K562 (cell line): ENCODE measurements around the gene OR5H6. TPM values are rescaled to one million over a fixed set of nuclear protein-coding genes. Genes with fewer than 3 reads are reported as not detected.

Source experiments
- ATAC-seq: fragments of 200-7000 bp; cut with Tn5 transposase; 3 replicates; pipeline ENCODE4 v1.9.1; 2020; ENCODE audit warnings: moderate library complexity
- Bru-seq: library from RNA; stranded (reverse); fragments of 400-500 nt; gene quantifications from one replicate; lab custom pipeline; 2021; lab: Mats Ljungman, UMichigan
- BruChase-seq, 2 experiments: library from RNA; stranded (reverse); fragments of 400-500 nt; gene quantifications; one replicate each; lab custom pipeline; 2021; lab: Mats Ljungman, UMichigan
- BruUV-seq: library from RNA; stranded (reverse); fragments of 400-500 nt; replicated peaks from 2 replicates; lab custom pipeline; 2021; lab: Mats Ljungman, UMichigan
- CTCF ChIA-PET: fragments of 300-600 bp; formaldehyde crosslinking; extraction: SDS; loops from one replicate; lab custom pipeline; 2021; ENCODE audit warnings: low intra/inter-chr PET ratio; lab: Yijun Ruan, JAX
- POLR2A ChIA-PET: fragments of 300-600, 350-650 bp; sonication (Branson Sonifier 250); formaldehyde crosslinking; extraction: SDS; loops from one replicate; lab custom pipeline; 2021; ENCODE audit warnings: antibody characterized with exemption, inconsistent platforms; lab: Yijun Ruan, JAX
- DNase-seq, 4 experiments: peaks; one replicate each; pipeline versions ENCODE4 v3.0.0 to v3.0.0-alpha.2; 2011 to 2018; ENCODE audit warnings: low spot score in 3 of 4, mixed read lengths in 3 of 4; ENCODE audit errors: extremely low read depth in 1 of 4
- FAIRE-seq: peaks from 2 replicates; lab custom pipeline; 2011; peaks lifted over from hg19 to GRCh38; lab: Jason Lieb, UNC
- H2AFZ ChIP-seq: 2 replicates; pipeline ENCODE4 v1.6.0; 2011; ENCODE audit warnings: low read depth, low read length, control low read depth, inconsistent platforms
- H3K27ac ChIP-seq: fragments of 200-600 bp; 3 replicates; pipeline ENCODE4 v1.8.0; 2011; ENCODE audit warnings: low read depth, mild to moderate bottlenecking, control low read depth, inconsistent platforms, low read length, moderate library complexity, mixed read lengths; ENCODE audit errors: extremely low read depth
- H3K27me3 ChIP-seq, 2 experiments: fragments of 300-600 bp in 1 of 2; 2 replicates in 1 of 2; 3 replicates in 1 of 2; pipeline versions ENCODE4 v1.6.0 to v1.8.0; 2011; ENCODE audit warnings: inconsistent platforms in 2 of 2, low read length in 2 of 2, mild to moderate bottlenecking in 1 of 2, mixed read lengths in 1 of 2, moderate library complexity in 1 of 2; ENCODE audit not compliant: control insufficient read depth in 2 of 2, insufficient read depth in 2 of 2
- H3K36me3 ChIP-seq: fragments of 300-600 bp; 3 replicates; pipeline ENCODE4 v1.8.0; 2011; ENCODE audit warnings: mild to moderate bottlenecking, low read length, inconsistent platforms; ENCODE audit not compliant: control insufficient read depth, insufficient read depth
- H3K4me1 ChIP-seq, 2 experiments: fragments of 200-600 bp in 1 of 2; replicated peaks in 1 of 2; 2 replicates in 1 of 2; 3 replicates in 1 of 2; pipeline versions ENCODE4 v1.5.1 to v1.8.0; 2011; ENCODE audit warnings: inconsistent platforms in 2 of 2, low read length in 2 of 2, mild to moderate bottlenecking in 1 of 2, mixed read lengths in 1 of 2, moderate library complexity in 1 of 2; ENCODE audit not compliant: control insufficient read depth in 2 of 2, insufficient read depth in 2 of 2
- H3K4me2 ChIP-seq: 2 replicates; pipeline ENCODE4 v1.6.1; 2011; ENCODE audit warnings: low read length, control low read depth, inconsistent platforms, mixed read lengths; ENCODE audit not compliant: insufficient read depth
- H3K4me3 ChIP-seq: fragments of 200-600 bp; sonication (generic), shearing (Covaris generic); 2 replicates; pipeline ENCODE4 v1.5.1; 2016; ENCODE audit warnings: control low read depth, inconsistent platforms
- H3K79me2 ChIP-seq: fragments of 200-600 bp; 3 replicates; pipeline ENCODE4 v1.8.0; 2011; ENCODE audit warnings: low read length, inconsistent platforms; ENCODE audit not compliant: control insufficient read depth, insufficient read depth
- H3K9ac ChIP-seq, 2 experiments: 2 replicates each; pipeline versions ENCODE4 v1.6.0 to v1.6.1; 2011; ENCODE audit warnings: low read depth in 2 of 2, low read length in 2 of 2, control low read depth in 1 of 2, inconsistent platforms in 1 of 2, mild to moderate bottlenecking in 1 of 2, mixed read lengths in 1 of 2; ENCODE audit not compliant: insufficient read depth in 1 of 2
- H3K9me1 ChIP-seq: one replicate; pipeline ENCODE4 v1.6.0; 2011; ENCODE audit warnings: inconsistent platforms, mild to moderate bottlenecking, low read length, moderate library complexity; ENCODE audit not compliant: control insufficient read depth, insufficient read depth
- H3K9me3 ChIP-seq: replicated peaks from 2 replicates; pipeline ENCODE4 v1.5.1; 2011; ENCODE audit warnings: low read depth, low read length, inconsistent platforms; ENCODE audit not compliant: control insufficient read depth, insufficient read depth
- H4K20me1 ChIP-seq: replicated peaks from 2 replicates; pipeline ENCODE4 v1.6.1; 2011; ENCODE audit warnings: low read length, inconsistent platforms, mixed read lengths; ENCODE audit not compliant: control insufficient read depth, insufficient read depth
- FOSL1 ChIP-seq: fragments of 200-800 bp; sonication (Bioruptor generic); conservative IDR thresholded peaks from 2 replicates; pipeline ENCODE4 v1.6.1; 2016; ENCODE audit warnings: missing genetic modification characterization, missing compliant biosample characterization
- KDM5B ChIP-seq: fragments of 200-600 bp; sonication (generic); IDR thresholded peaks from 2 replicates; pipeline ENCODE4 v1.6.1; 2012; ENCODE audit warnings: low read depth, mild to moderate bottlenecking, moderate library complexity, low read length, control low read depth, inconsistent platforms; ENCODE audit not compliant: insufficient replicate concordance
- KLF10 ChIP-seq: fragments of 250-450 bp; sonication (Bioruptor Pico); IDR thresholded peaks from 2 replicates; pipeline ENCODE4 v1.6.1; 2021; ENCODE audit warnings: matching md5 sums
- KLF13 ChIP-seq: fragments of 450-650 bp; IDR thresholded peaks from 2 replicates; pipeline ENCODE4 v1.6.1; 2016; ENCODE audit warnings: missing genetic modification characterization, low read depth, mild to moderate bottlenecking, missing compliant biosample characterization, moderate library complexity, borderline replicate concordance
- MEF2D ChIP-seq: conservative IDR thresholded peaks from 2 replicates; pipeline ENCODE4 v1.6.1; 2016; ENCODE audit warnings: low read depth, missing genetic modification characterization, missing compliant biosample characterization
- PML ChIP-seq: IDR thresholded peaks from 2 replicates; pipeline ENCODE4 v1.6.1; 2012; ENCODE audit warnings: low read length, inconsistent platforms
- RAD51 ChIP-seq: fragments of 450-650 bp; IDR thresholded peaks from 2 replicates; pipeline ENCODE4 v1.7.1; 2016; ENCODE audit warnings: low read depth, mild to moderate bottlenecking, borderline replicate concordance
- RUNX1 ChIP-seq: sonication (generic); IDR thresholded peaks from 2 replicates; pipeline ENCODE4 v1.6.1; 2016; ENCODE audit warnings: antibody characterized with exemption, low read depth
- SRSF3 ChIP-seq: fragments of 200-400 bp; formaldehyde crosslinking; IDR thresholded peaks from 2 replicates; pipeline ENCODE4 v1.6.1; 2016; ENCODE audit warnings: mild to moderate bottlenecking, low read length, moderate library complexity; ENCODE audit not compliant: insufficient read depth
- STAT5A ChIP-seq: IDR thresholded peaks from 2 replicates; pipeline ENCODE4 v1.6.1; 2012; ENCODE audit warnings: low read length, inconsistent platforms, borderline replicate concordance
- ZC3H8 ChIP-seq: fragments of 450-650 bp; IDR thresholded peaks from 2 replicates; pipeline ENCODE4 v1.6.1; 2017
- ZNF134 ChIP-seq: fragments of 250-450 bp; sonication (Bioruptor Pico); conservative IDR thresholded peaks from 2 replicates; pipeline ENCODE4 v1.4.0; 2020
- ZNF263 ChIP-seq: sonication (generic); formaldehyde crosslinking; IDR thresholded peaks from 2 replicates; pipeline ENCODE4 v1.8.0; 2022; ENCODE audit warnings: mild to moderate bottlenecking, missing genetic modification reagents, borderline replicate concordance
- ZNF395 ChIP-seq: fragments of 200-800 bp; sonication (Bioruptor generic); IDR thresholded peaks from 2 replicates; pipeline ENCODE4 v1.6.1; 2017; ENCODE audit warnings: missing genetic modification characterization, missing compliant biosample characterization
- ZNF589 ChIP-seq: fragments of 200-800 bp; sonication (Bioruptor generic); IDR thresholded peaks from 2 replicates; pipeline ENCODE4 v1.6.1; 2016; ENCODE audit warnings: low read depth, missing genetic modification characterization, missing compliant biosample characterization
- ZNF717 ChIP-seq: fragments of 250-450 bp; sonication (Bioruptor Pico); IDR thresholded peaks from 2 replicates; pipeline ENCODE4 v1.5.0; 2021
- WGBS: fragments of 100-300 bp; shearing (Covaris generic); methylation state at CpG from one replicate; pipeline ENCODE4 v1.1.6; 2016; ENCODE audit warnings: low coverage, mixed read lengths; ENCODE audit not compliant: insufficient coverage; ENCODE audit errors: missing lambda C conversion rate; 5-methylcytosine and 5-hydroxymethylcytosine counted together
- in situ Hi-C: fragments of 300-500 bp; cut with MboI; formaldehyde crosslinking; loops from 4 replicates; pipeline ENCODE4 v1.15.0; 2018; ENCODE audit warnings: inconsistent platforms, mixed read lengths
- intact Hi-C: fragments of 100-400 bp; cut with micrococcal nuclease; formaldehyde crosslinking; loops from 2 replicates; pipeline ENCODE4 v1.14.2; 2022
- long read RNA-seq, 3 experiments: library from polyadenylated mRNA in 2 of 3; library from RNA in 1 of 3; unstranded in 2 of 3; stranded (forward) in 1 of 3; transcript quantifications; one replicate each; pipeline ENCODE4 v2.0.0, GENCODE V29; 2019 to 2022
- polyA minus RNA-seq, 3 experiments: library from RNA; depleted of rRNA, polyadenylated mRNA; stranded (reverse); fragments of >200 nt; gene quantifications; 2 replicates each; pipeline ENCODE4 v1.2.3, GENCODE V29; 2011
- polyA plus RNA-seq, 8 experiments: library from polyadenylated mRNA; depleted of rRNA in 4 of 8; stranded (reverse) in 5 of 8; unstranded in 3 of 8; fragments of >200 nt; fragmentation: Nextera tagmentation in 2 of 8; fragmentation: Illumina TruSeq in 1 of 8; extraction: Ambion mirVana in 2 of 8; extraction: Trizol in 1 of 8; gene quantifications; 2 replicates each; pipeline versions ENCODE4 v1.2.1 to v1.2.3, GENCODE V29; 2011 to 2014; ENCODE audit warnings: inconsistent platforms in 1 of 8, missing spikeins in 1 of 8
- total RNA-seq, 7 experiments: library from RNA; depleted of rRNA in 6 of 7; stranded (reverse); fragments of >200 nt in 6 of 7; fragmentation: Illumina TruSeq in 2 of 7; extraction: Trizol in 2 of 7; gene quantifications; 2 replicates each; pipeline versions ENCODE4 v1.2.1 to v1.2.3, GENCODE V29; 2011 to 2021; ENCODE audit warnings: low replicate concordance in 1 of 7
- TF ChIP-seq, protein P1 (sequence below): fragments of 250-450 bp; sonication (Bioruptor Pico); IDR thresholded peaks from 2 replicates; pipeline ENCODE4 v1.6.1; 2021; ENCODE audit warnings: mild to moderate bottlenecking

OR5H6 gene
- not detected in 2 replicates for total RNA-seq (2011; cell fraction: chromatin; rRNA removed; ENCODE audit: low replicate concordance)
- not detected in 2 replicates for total RNA-seq (2011; cell fraction: nucleolus; rRNA removed)
- total RNA-seq (2011; cell fraction: nucleoplasm; rRNA removed) = not detected in 2 replicates
- total RNA-seq (2014; rRNA removed) (not detected in 2 replicates), total RNA-seq (2014; rRNA removed; fragmentation: Illumina TruSeq; extraction: Trizol) (not detected in 2 replicates), total RNA-seq (2015; rRNA removed; fragmentation: Illumina TruSeq; extraction: Trizol) (not detected in 2 replicates), total RNA-seq (2021) (not detected in 2 replicates), polyA plus RNA-seq (2011; rRNA removed) (not detected in 2 replicates), polyA plus RNA-seq (2014; fragmentation: Illumina TruSeq; extraction: Trizol) (not detected in 2 replicates), polyA plus RNA-seq (2014; fragmentation: Nextera tagmentation; extraction: Ambion mirVana) (under 1 TPM in 1 of 2 experiments, not detected in 1; 0.08 TPM), polyA plus RNA-seq (2014; rRNA removed) (not detected in 2 replicates), polyA minus RNA-seq (2011; rRNA and poly(A)+ RNA removed) (not detected in 2 replicates), Bru-seq, nascent RNA (not detected), BruChase-seq, experiment 1, labeled RNA remaining after a 2-hour chase (not detected), BruChase-seq, experiment 2, labeled RNA remaining after a 6-hour chase (not detected)
- polyA plus RNA-seq (2011; cell fraction: cytosol; rRNA removed) = not detected in 2 replicates
- not detected in 2 replicates for polyA plus RNA-seq (2011; cell fraction: nucleus; rRNA removed)
- polyA plus RNA-seq (2012) = not detected in 2 replicates
- not detected in 2 replicates for polyA minus RNA-seq (2011; cell fraction: cytosol; rRNA and poly(A)+ RNA removed)
- not detected in 2 replicates for polyA minus RNA-seq (2011; cell fraction: nucleus; rRNA and poly(A)+ RNA removed)
- long read RNA-seq, experiment 1 = 0 reads
- long read RNA-seq, experiment 2 = 0 reads
- long read RNA-seq, experiment 3 = 0 reads

DNA sequence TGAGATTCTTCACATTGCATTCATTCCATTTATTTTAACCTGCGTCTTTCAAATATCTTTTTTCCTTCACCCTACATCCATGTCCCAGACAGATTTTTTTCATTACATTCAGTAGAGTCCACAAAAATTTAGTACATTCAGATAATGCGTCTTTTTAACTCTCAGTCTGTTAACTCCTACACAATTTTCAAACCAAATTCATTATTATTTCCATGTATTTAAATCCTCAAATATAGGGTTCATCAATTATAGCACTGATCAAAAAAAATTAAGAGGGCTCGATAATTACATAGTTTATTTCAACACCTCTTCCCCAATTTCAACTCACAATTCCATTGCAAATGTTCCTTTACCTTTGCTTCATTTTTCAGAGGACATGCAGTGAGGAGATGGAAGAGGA is at the start of gene OR5H6:
TSS of gene OR5H6 (plus strand) at position 301 of the 400 bp plus-strand sequence. CDS start at position 390, 89 bp downstream.
- Histone ChIP-seq H3K4me2 (no peak within 1 kb of the TSS), H3K9ac (no peak within 1 kb of the TSS), H3K27ac (no peak within 1 kb of the TSS), H3K79me2 (no peaks in the 10 kb centered on the region), H4K20me1 (no peaks in the 10 kb centered on the region), H3K4me3 (no peak within 1 kb of the TSS), H3K4me1 (no peaks in the 10 kb centered on the region), H3K9me3 (no peaks in the 10 kb centered on the region), H3K36me3 (no peaks in the 10 kb centered on the region), H2AFZ (no peak within 1 kb of the TSS), H3K27me3 (no peaks in the 10 kb centered on the region), H3K9me1 (no peaks in the 10 kb centered on the region)
- no peak for TF ChIP-seq STAT5A
- no peak for TF ChIP-seq RAD51
- TF ChIP-seq PML = no peak
- no peak for TF ChIP-seq ZC3H8
- TF ChIP-seq KLF13 = no peak
- TF ChIP-seq MEF2D (tag) = no peak
- TF ChIP-seq ZNF589 (CRISPR knock-in tag) = no peak
- TF ChIP-seq ZNF395 (CRISPR knock-in tag) = no peak
- no peak for TF ChIP-seq ZNF263 (CRISPR knock-in tag)
- no peak for TF ChIP-seq KLF10
- TF ChIP-seq, protein P1, sequence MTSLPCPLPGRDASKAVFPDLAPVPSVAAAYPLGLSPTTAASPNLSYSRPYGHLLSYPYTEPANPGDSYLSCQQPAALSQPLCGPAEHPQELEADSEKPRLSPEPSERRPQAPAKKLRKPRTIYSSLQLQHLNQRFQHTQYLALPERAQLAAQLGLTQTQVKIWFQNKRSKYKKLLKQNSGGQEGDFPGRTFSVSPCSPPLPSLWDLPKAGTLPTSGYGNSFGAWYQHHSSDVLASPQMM (CRISPR knock-in tag) = no peak
- no peak for TF ChIP-seq KDM5B
- TF ChIP-seq SRSF3 = no peak
- no peak for TF ChIP-seq ZNF134 (CRISPR knock-in tag)
- no peak for TF ChIP-seq RUNX1
- no peak for TF ChIP-seq ZNF717
- no peak for TF ChIP-seq FOSL1 (tag)
- no peak for ATAC-seq
- in situ Hi-C loops = no loop called here
- no peak for DNase-seq
- no TSS peak for BruUV-seq
- WGBS = 0% methylated on average over 3 of the region's 3 CpGs
- ChIA-PET CTCF (no interaction called here), POLR2A (no interaction called here)
- FAIRE-seq = no peak
- intact Hi-C loops = no loop called here
